Measurements from ENCODE around the gene TESK1.

The TESK1 gene, protein sequence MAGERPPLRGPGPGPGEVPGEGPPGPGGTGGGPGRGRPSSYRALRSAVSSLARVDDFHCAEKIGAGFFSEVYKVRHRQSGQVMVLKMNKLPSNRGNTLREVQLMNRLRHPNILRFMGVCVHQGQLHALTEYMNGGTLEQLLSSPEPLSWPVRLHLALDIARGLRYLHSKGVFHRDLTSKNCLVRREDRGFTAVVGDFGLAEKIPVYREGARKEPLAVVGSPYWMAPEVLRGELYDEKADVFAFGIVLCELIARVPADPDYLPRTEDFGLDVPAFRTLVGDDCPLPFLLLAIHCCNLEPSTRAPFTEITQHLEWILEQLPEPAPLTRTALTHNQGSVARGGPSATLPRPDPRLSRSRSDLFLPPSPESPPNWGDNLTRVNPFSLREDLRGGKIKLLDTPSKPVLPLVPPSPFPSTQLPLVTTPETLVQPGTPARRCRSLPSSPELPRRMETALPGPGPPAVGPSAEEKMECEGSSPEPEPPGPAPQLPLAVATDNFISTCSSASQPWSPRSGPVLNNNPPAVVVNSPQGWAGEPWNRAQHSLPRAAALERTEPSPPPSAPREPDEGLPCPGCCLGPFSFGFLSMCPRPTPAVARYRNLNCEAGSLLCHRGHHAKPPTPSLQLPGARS

DNA sequence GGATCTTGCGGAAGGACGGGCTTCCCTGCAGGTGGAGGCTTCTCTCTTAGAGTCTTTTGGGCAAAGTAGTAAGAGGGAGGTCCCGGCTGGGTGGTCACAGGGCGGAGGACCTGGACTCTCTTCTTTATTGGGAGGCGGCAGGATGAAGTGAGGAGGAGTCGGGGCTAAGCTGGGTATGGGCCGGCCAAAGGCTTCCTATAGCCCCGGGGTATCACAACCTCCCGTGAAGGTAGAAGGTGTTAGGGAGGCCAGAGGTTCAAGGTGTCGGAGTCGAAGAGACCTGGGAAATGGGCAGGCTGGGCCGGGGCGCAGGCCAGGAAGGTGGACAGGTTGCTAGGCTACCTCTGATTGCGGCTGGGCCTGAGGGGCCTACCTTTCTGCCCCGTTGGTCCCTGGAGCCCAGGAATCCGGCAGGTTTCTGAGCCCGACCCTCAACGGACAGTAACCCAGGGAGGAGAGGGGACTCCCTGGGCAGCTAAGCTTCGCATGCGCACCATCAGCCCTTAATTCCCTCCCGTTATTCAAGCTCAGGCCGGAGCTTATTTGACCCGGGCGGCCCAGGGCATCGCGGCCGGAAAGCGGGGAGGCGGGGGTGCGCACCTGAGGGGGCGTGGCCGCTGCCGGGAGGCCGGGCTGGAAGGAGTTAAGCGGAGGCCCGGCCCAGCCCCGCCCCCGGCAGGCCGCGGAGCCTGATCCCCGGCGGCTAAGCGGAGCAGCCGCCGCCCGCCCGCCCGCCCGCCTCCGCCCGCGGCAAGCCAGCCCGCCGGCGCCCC lies at the start of gene TESK1:
Gene TESK1, plus strand, starts transcription at position 685 of the 773 bp plus-strand sequence. CDS start 358 bp downstream, outside the sequence.
- DNase-seq (ENCODE audit: low read depth, low spot score): peak; percentile 86

DNA sequence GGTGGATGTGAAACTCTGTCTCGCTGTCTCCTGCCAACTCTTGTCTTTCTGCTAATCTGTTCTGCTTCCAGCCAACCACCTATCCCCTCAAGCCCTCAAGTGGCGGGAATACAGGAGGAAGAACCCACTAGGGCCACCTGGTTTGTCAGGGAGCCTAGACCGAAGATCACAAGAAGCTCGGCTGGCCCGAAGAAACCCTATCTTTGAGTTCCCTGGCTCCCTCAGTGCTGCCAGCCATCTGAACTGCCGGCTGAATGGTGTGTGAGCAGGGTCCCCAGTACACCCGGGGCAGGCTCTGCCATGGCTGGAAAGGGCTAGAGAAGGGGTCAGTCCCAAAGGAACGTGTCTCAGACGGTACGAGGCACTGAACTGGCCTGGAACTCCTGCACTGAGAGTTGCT lies 49.2 kb upstream of the TESK1 start:
- DNase-seq (ENCODE audit: low read depth, low spot score): no peak

DNA sequence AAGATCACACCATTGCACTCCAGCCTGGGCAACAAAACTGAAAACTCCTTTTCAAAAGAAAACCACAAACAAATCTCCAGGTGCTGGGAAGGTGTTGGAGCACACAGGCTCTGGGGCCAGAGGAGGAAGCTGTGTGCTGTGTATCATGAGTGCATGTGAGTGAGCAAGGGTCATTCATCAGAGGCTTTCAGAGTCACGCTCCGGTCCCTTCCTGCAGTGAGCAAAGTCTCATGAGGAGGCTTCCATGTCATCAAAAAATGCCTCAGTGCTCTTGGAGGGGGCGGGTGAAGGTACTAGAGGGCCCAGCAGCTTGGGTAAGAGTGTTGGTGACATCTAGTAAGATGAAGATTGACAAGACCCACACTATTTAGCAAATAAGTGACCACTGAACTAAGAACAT lies 48.3 kb upstream of the TESK1 start:
- no peak for DNase-seq (ENCODE audit: low read depth, low spot score)

DNA sequence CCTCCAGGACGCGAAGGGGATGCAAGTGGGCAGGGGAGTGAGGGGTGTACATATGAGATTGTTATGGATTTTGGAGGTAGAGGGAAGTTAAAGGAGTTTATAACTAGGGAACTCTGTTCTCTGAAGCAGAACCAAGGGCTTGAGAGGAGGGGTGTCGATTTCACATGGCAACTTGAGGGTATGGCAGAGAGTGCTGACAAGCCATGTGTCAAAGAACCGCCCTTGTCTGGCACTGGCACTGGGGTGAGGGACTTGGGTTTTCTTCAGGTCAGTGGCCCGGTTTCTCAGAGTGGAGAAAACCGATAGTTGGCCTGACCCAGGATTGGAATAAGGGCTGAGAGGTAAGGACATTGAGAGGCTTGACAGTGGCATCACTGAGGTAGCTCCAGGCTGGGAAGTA lies 47.7 kb upstream of the TESK1 start:
- DNase-seq (ENCODE audit: low read depth, low spot score): no peak

DNA sequence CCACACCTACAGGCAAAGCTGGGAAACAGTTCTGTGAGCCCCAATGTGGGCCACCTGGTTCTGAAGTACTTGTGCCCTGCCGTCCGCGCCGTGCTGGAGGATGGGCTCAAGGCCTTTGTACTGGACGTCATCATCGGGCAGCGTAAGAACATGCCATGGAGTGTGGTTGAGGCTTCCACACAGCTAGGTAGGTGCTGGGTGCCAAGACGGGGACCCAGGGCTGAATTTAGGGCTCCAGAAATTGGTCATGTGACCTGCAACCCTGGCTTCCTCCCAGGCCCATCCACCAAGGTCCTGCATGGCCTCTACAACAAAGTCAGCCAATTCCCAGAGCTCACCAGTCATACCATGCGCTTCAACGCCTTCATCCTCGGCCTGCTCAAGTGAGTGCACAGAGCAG lies 46.9 kb upstream of the TESK1 start:
- no peak for DNase-seq (ENCODE audit: low read depth, low spot score)

DNA sequence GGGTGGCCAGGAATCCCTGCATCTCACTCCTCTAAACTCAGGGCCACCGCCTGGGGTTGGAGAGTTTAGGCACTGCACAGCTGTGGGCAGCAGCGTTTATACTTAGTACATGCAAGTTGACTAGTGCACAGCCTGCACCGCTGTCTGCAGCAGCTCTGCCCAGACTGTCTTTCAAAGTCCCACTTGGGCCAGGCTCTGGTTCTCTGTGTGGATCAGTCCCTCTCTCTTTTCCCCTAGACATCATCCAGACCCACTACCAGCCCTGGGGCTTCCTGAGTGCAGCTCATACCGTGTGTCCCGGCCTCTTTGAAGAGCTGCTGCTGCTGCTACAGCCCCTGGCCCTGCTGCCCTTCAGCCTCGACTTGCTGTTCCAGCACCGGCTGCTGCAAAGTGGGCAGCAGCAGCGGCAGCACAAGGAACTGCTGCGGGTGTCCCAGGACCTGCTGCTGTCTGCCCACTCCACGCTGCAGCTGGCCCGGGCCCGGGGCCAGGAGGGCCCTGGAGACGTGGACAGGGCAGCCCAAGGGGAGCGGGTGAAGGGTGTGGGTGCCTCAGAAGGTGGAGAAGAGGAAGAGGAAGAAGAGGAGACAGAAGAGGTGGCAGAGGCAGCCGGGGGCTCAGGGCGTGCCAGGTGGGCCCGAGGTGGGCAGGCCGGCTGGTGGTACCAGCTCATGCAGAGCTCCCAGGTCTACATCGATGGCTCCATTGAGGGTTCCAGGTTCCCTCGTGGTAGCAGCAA lies 45.1 kb upstream of the TESK1 start:
- no peak for DNase-seq (ENCODE audit: low read depth, low spot score)

DNA sequence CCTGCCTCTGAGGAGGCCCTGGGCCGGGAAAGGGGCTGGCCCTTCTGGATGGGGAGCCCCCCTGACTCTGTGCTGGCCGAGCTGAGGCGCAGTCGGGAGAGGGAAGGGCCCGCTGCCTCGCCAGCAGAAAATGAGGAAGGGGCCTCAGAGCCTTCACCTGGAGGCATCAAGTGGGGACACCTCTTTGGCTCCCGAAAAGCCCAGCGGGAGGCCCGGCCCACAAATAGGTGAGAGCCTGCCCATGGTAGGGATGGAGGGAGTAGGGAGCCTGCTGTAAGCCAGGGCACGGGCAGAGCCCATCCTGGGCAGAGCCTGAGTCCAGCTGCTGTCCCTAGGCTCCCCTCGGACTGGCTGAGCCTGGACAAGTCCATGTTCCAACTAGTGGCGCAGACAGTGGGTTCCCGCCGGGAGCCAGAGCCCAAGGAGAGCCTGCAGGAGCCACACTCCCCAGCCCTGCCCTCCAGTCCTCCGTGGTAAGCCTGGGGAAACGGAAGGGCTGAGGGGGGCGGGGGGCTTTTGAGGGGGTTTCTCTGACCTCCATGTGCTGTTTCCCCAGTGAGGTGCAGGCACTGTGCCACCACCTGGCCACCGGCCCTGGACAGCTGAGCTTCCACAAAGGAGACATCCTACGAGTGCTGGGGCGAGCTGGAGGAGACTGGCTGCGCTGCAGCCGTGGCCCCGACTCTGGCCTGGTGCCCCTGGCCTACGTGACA lies 44.3 kb upstream of the TESK1 start:
- DNase-seq (ENCODE audit: low read depth, low spot score): no peak

DNA sequence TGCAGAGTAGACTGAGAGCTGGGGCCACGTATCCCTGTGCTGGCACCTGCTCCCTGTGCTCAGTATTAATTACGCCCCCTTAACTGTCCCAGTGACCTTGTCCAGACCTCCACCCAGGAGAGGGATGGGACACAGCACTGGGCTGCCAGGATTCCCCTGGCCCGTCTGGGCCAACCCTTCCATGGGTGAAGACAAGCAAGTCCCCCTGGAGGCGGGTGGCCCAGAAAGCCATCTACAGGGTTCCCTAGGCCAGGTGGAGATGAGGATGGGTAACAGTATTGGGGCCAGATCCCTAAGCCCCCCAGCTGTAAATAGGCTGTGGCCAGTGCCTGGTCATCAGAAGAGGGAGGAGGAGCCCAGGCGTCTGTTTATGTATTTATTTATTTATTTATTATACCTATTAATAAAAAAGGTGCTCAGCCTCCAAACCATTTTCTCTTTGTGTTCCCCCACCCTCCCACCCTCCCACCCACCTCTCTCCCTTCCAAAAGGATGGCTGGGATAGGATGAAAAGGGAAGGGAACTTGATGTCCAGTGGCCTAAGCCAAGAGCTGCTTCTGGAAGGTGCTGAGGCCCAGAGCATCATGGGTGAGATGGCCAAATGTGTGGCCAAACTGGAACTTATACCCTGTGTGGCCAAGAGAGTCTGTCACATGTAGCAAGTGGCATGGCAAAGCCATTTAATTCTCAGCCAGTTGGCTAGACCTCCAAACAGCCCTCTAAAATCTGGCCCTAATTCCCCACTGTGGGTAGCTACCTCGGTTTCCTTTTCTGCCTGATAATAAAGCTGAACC lies 43.4 kb upstream of the TESK1 start:
- DNase-seq (ENCODE audit: low read depth, low spot score): no peak

DNA sequence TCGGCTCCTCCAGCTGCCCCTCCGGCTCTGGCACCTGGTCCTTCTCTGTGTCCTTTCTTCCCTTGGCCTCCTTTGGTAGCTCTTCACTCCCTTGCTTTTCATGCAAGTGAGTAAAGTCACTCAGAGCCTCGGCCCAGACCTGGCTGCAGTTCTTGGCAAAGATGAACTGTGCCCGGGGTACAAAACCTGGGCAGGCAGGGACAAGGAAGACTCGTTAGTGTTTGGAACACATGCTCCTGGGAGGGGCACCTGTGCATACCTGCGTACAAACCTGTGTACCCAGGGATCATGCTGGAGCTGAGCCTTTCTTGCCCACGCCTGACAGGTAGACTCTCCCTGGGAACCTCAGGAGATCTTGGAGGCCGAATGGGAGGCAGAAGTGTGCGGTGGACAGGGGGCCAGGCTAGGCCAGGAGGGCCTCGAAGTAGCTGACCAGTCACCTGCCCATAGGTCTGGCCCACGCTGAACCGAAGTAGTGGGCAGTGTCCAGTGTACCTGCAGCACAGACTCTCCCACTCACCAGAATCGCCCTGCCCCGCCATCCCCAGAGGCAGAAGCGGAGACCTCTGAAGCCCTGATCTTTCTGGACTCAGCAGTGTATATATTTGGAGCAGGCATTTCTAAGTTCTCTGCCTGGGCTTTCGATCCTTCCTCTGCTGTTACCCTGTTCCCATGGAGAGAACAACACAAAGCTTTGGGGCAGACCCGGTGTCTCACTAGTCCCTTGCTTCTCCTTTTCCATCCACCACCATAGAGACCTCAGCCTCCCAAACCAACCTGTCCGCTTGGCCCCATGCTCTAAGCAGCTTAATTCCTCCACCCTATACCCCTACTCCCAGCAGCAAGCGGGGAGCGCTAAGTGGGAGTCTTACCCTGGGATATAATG lies 41.9 kb upstream of the TESK1 start:
- DNase-seq (ENCODE audit: low read depth, low spot score): no peak

DNA sequence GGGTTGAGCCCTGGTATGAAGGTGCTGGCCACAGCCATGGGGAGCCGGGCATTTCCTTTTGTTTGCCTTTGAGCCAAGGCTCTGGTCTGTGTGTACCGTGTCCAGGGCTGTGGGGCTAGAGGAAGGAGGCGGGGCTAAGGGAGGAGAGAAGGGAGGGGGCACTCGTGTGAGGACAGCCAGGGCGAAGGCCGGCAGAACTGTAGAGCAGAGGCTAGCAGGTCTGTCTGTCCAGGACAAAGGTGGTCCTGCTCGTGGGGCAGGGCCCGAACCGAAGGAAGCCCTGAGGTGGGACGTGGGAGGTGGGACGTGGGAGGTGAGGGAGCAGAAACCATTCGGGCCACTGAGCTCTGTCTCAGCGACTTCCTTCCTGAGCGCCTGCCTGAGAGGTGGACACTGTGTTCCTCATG lies 41.3 kb upstream of the TESK1 start:
- DNase-seq (ENCODE audit: low read depth, low spot score): peak; percentile 64

DNA sequence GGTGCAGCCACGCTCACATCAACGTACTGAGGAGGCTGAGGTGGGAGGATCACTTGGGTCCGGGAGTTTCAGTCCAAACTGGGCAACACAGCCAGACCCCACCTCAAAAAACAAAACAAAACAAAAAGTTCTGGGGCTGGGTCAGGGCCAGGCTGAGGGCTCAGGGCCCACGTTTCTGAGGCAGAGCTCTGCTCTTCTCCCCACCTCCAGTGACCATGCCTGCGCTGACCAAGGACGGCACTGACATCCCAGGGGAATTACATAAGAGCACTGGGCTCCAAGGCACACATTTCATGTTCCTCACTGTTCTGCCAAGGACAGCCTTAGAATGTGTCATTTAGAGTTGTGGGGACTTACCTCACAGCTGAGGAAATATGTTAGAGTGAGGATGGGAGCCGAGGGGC lies 40.4 kb upstream of the TESK1 start:
- DNase-seq (ENCODE audit: low read depth, low spot score): no peak

DNA sequence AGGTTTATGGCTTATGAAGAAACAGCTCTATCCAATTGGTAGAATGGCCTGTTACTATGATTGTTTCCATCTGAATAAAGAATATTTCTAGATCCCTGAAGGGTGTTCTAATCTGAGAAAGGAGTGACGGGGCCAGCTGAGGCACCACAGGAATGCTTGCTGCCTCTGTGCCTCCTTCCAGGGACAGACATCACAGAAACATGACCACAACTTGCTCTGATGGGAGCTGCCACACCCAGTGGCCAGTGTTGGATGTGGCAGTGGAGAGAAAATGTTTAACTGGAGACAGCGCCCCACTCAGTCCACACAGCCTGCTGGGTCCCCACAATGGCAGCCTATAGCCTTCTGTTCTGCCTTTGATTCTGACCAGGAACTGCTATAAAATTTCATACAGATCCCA lies 38.6 kb upstream of the TESK1 start:
- no peak for DNase-seq (ENCODE audit: low read depth, low spot score)

DNA sequence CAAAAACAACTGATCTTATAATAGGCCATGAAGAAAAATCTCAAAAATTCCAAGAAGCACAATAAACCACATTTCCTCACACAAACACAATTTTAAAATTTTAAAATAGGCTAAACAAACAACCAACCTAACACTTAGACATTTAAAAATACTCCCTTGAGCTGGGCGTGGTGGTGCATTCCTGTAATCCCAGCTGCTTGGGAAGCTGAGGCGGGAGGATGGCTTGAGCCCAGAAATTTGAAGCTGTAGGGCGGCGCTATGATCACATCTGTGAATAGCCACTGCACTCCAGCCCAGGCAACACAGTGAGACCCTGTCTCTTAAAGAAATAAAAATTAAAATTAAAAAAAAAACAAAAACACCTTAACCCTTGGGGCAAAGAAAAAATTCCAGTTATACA lies 36.9 kb upstream of the TESK1 start:
- DNase-seq (ENCODE audit: low read depth, low spot score): no peak

DNA sequence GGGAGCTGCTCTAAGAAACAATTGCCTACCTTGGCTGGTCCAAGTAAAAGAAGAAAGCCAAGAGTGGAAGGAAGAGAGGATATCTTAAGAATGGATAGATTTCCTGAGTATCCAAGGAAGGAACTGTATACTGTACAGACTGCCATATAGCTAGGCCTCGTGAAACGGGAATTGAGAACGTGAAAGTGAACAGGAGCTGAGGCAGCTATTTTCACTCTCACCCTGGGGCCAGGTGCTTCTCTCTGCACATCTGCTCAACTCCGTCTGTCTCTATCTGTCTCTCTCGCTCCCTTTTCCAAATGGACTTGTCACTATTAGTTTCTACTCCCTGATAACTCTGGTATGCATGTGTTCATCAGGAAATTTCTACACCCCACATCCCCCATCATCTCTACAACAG lies 35.9 kb upstream of the TESK1 start:
- no peak for DNase-seq (ENCODE audit: low read depth, low spot score)

DNA sequence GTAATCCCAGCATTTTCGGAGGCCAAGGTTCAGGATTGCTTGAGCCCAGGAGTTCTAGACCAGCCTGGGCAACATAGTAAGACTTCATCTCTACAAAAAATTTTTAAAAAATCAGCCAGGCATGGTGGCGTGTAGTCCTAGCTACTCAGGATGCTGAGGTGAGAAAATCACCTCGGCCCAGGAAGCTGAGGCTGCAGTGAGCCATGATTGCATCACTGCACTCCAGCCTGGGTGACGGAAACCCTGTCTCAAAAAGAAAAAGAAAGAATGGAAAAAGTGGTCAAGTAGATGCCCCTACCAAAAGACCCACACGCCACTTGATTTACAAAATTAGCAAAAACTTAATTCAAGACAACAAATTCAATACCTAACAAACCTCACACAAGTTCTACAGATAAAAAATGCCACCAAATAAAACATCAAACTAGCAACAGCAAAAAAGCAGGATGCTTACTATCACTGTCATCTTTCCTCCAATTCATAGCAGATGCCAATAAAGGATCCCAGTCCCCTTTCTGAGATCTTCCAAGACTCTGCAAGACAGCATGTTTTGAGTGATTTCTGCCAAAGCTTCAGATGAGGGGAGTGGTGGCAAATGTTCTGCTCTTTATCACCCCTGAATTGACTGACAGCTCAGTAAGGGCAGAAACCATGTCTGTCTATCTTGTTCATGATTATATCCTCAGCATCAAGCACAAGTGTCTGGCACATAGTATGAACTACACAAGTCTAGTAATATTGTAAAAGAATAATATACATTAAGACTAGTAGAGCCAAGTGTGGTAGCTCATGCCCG lies 34.2 kb upstream of the TESK1 start:
- DNase-seq (ENCODE audit: low read depth, low spot score): no peak

DNA sequence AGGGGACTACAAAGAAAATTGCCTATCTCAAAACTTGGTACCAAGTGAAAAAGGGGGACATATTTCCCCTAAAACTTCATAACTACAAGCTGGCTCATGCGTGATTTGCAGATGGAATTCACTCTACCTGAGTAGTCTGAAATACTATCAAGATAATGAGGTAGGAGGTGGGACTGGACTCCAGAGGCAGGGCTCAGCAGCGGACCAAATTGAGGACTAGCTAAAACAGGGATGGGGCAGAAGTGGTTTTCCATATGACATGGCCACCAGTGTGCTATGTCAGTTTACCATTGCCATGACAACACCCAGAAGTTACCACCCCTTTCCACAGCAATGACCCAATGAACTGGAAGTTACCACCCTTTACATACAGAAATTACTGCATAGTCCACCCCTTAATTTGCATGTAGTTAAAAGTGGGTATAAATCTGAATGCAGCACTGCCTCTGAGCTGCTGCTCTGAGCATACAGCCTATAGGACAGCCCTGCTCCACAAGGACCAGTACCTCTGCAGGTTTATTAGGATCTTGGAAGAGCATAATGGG lies 30.4 kb upstream of the TESK1 start:
- no peak for DNase-seq (ENCODE audit: low read depth, low spot score)

DNA sequence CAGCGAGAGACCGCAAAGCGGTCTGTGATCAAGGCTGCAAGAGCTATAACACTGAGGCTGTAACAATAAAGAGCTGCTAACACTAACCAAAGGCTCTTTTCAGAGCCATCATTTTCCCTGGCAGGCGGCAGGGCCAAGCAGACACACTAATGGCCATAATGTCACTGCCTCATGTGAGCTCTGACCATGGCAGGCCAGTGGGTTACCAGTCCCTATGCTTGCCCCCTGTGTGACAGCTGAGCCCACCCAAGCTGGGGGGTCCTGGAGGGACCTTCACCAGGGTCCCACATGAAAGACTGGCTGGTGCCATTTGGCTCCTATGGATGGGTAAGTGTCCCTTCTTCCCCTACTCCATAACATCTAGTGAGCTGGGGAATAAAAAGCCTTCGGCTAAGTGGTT lies 29.6 kb upstream of the TESK1 start:
- no peak for DNase-seq (ENCODE audit: low read depth, low spot score)

DNA sequence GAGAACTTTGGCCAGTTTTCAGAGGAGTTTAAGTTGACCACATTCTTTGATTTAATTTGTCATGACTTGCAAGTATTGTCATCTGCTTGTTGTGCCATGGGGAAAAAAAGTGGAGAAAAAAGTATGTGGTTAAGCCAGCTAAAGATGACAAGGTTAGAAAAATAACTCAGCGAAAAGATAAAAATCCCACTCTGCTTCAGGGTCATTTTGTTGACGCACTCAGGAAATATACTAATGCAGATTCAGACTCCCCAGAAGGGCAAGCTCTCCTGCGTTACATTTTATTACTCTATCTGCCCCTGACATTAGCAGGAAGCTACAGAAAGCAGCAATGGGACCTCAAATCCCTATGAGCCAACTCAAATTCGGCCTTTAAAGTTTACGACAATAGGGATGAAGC lies 27.6 kb upstream of the TESK1 start:
- DNase-seq (ENCODE audit: low read depth, low spot score): no peak
